Fibroblast of lung (primary cell): Measurements from ENCODE around the gene OST4.

Experiments
- EZH2 ChIP-seq: IDR thresholded peaks from 2 replicates; pipeline ENCODE4 v1.5.1; 2012; ENCODE audit warnings: low read length, control low read depth, mild to moderate bottlenecking; ENCODE audit errors: missing control alignments
- TF ChIP-seq, protein P1 (sequence below), 2 donors: IDR thresholded peaks in 1 of 2; conservative IDR thresholded peaks in 1 of 2; 1 replicate in 1 of 2; 2 replicates in 1 of 2; pipeline ENCODE4 v1.5.1; 2011 to 2012; ENCODE audit warnings: low read length in 2 of 2, control low read depth in 1 of 2, inconsistent platforms in 1 of 2, low read depth in 1 of 2, mild to moderate bottlenecking in 1 of 2

DNA sequence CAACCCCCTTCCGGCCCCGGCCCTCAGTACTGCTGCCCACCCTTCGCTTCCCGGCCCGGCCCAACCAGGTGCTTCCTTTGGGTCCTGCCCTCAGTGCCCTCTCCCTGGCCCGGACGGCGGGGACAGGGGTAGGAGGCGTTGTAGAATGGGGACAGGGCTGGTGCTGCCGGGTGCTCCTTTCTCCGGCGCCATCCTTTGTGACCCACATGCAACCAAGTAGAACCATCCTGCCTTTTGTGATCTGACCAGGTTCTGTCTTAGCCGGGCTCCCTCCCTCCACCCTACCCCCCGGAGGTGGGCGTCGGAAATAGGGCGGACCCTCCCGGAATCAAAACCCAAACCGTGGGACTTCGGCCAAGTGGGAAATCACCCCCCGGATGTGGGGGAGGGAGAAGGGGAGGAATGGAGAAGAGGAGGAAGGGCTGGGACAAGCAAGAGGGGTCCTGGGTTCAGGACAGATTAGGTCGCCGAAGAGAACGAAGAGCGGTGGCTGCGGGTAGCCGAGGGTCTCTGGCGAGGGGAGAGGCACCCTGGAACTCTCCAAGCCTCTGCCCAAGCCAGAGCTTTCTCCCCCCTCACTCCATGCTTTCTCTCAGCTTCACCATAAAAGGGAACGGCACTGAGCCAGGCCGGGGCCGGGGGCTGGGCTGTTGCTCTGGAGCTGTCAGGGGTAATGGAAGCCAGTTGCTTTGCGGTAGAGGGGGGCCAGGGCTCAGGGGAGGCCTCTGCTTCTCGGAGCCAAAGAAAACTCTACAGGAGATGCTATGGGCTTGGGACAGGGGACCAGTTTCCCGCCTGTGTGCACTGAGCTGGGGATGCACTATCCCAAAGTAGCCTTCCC lies 756 bp upstream of the OST4 start:
- TF ChIP-seq EZH2 = no peak
- TF ChIP-seq, protein P1, sequence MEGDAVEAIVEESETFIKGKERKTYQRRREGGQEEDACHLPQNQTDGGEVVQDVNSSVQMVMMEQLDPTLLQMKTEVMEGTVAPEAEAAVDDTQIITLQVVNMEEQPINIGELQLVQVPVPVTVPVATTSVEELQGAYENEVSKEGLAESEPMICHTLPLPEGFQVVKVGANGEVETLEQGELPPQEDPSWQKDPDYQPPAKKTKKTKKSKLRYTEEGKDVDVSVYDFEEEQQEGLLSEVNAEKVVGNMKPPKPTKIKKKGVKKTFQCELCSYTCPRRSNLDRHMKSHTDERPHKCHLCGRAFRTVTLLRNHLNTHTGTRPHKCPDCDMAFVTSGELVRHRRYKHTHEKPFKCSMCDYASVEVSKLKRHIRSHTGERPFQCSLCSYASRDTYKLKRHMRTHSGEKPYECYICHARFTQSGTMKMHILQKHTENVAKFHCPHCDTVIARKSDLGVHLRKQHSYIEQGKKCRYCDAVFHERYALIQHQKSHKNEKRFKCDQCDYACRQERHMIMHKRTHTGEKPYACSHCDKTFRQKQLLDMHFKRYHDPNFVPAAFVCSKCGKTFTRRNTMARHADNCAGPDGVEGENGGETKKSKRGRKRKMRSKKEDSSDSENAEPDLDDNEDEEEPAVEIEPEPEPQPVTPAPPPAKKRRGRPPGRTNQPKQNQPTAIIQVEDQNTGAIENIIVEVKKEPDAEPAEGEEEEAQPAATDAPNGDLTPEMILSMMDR (conservative IDR thresholded peaks at IDR 0.05 in 1 of 2, IDR thresholded peaks at IDR 0.05 in 1 of 2; ENCODE audit: low read depth in 1 of 2, low read length in 2 of 2) = no peak
